ENCODE measurements around the gene CD47. TPM values are rescaled to one million over a fixed set of nuclear protein-coding genes. Genes with fewer than 3 reads are reported as not detected.

Gene CD47
- total RNA-seq, 1 experiment from 2014 or later: 15.5 TPM

DNA sequence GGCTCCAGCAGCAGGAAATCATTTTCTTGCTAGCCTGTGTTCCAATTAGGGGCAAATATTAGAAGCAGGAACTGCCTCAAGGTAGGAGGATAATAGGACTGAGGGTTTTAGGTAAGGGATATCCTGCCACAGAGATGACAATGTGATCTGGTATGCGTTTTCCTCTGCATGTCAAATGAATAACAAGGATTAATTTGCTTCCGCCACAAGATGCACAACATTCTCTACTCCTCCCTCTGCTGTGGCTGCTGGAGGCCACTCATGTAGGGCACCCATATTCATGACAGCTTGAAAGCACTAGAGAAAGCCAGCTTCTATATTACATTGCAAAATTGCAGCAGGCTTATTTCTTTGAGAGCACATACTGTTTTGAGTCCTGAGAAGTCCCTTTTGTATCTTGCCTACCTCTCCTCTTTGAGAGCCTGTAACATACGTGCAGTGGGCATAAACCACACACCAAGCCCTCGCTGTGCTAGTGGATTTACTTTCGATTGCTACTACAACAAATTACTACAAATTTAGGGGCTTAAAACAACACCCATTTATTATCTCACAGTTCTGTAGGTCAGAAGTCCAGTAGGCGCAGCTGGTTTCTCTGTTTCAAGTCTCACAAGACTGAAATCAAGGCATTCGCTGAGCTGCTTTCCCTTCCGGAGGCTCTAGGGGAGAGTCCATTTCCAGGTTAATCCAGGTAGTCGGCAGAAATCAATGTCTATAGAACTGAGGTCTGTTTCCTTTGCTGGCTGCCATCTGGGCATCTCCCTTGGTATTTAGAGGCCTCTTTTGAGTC lies 5.9 kb upstream of the CD47 start:
- no peaks in the 10 kb centered on the region for H3K9me3 Mint-ChIP-seq (ENCODE audit: unreplicated experiment)
- TF ChIP-seq, protein P1, sequence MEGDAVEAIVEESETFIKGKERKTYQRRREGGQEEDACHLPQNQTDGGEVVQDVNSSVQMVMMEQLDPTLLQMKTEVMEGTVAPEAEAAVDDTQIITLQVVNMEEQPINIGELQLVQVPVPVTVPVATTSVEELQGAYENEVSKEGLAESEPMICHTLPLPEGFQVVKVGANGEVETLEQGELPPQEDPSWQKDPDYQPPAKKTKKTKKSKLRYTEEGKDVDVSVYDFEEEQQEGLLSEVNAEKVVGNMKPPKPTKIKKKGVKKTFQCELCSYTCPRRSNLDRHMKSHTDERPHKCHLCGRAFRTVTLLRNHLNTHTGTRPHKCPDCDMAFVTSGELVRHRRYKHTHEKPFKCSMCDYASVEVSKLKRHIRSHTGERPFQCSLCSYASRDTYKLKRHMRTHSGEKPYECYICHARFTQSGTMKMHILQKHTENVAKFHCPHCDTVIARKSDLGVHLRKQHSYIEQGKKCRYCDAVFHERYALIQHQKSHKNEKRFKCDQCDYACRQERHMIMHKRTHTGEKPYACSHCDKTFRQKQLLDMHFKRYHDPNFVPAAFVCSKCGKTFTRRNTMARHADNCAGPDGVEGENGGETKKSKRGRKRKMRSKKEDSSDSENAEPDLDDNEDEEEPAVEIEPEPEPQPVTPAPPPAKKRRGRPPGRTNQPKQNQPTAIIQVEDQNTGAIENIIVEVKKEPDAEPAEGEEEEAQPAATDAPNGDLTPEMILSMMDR (IDR thresholded peaks at IDR 0.05; ENCODE audit: insufficient read depth in 1 of 2, low read depth in 1 of 2, low read length in 1 of 2, severe bottlenecking in 1 of 2, unreplicated experiment in 1 of 2): no peak
- no peaks in the 10 kb centered on the region for H3K4me1 Mint-ChIP-seq (ENCODE audit: low read depth, unreplicated experiment)
- ChIA-PET POLR2A (no interaction called here), CTCF (no interaction called here)
- H3K36me3 ChIP-seq (ENCODE audit: control insufficient read depth, insufficient read depth, low read length): no peaks in the 10 kb centered on the region
- no peak overlapping the region for H3K27ac Mint-ChIP-seq (ENCODE audit: unreplicated experiment)
- no TSS peak for BruUV-seq (replicated peaks)
- no peaks in the 10 kb centered on the region for H3K4me1 ChIP-seq
- no peaks in the 10 kb centered on the region for H3K27me3 ChIP-seq (replicated peaks; ENCODE audit: control insufficient read depth, insufficient read depth, low read length)
- no peak overlapping the region for H3K4me3 ChIP-seq (ENCODE audit: low read depth, low read length)
- DNase-seq: no peak
- no peaks in the 10 kb centered on the region for H3K9me3 ChIP-seq
- intact Hi-C loops (cut with micrococcal nuclease; ENCODE audit: unreplicated experiment): no loop called here
- H3K27me3 Mint-ChIP-seq (ENCODE audit: insufficient read depth, unreplicated experiment): peaks cover under 1% of the 10 kb centered on the region
- H3K36me3 Mint-ChIP-seq (ENCODE audit: insufficient read depth, unreplicated experiment): peaks cover 2% of the 10 kb centered on the region
- no peak overlapping the region for H3K4me3 Mint-ChIP-seq (ENCODE audit: unreplicated experiment)

GRCh38 chr3:108093616-108094015 lies 2.8 kb upstream of the CD47 start:
- TF ChIP-seq, protein P1 (IDR thresholded peaks at IDR 0.05; ENCODE audit: insufficient read depth in 1 of 2, low read depth in 1 of 2, low read length in 1 of 2, severe bottlenecking in 1 of 2, unreplicated experiment in 1 of 2): no peak
- H3K4me3 ChIP-seq (ENCODE audit: low read depth, low read length): no peak overlapping the region

GRCh38 chr3:108093021-108093420 lies 2.2 kb upstream of the CD47 start:
- Histone ChIP-seq H3K36me3 (ENCODE audit: control insufficient read depth, insufficient read depth, low read length) (no peaks in the 10 kb centered on the region), H3K27me3 (replicated peaks; ENCODE audit: control insufficient read depth, insufficient read depth, low read length) (no peaks in the 10 kb centered on the region), H3K9me3 (peaks cover 5% of the 10 kb centered on the region; the same call in 1 of the 2 replicates), H3K4me1 (0 out of 2 replicates have a peak, but pooled peaks cover 3% of the 10 kb centered on the region), H3K4me3 (ENCODE audit: low read depth, low read length) (no peak overlapping the region)
- Mint-ChIP-seq H3K27me3 (ENCODE audit: insufficient read depth, unreplicated experiment) (peaks cover 3% of the 10 kb centered on the region), H3K27ac (ENCODE audit: unreplicated experiment) (no peak overlapping the region), H3K36me3 (ENCODE audit: insufficient read depth, unreplicated experiment) (peaks cover 5% of the 10 kb centered on the region), H3K4me1 (ENCODE audit: low read depth, unreplicated experiment) (no peaks in the 10 kb centered on the region), H3K4me3 (ENCODE audit: unreplicated experiment) (no peak overlapping the region), H3K9me3 (ENCODE audit: unreplicated experiment) (no peaks in the 10 kb centered on the region)
- CTCF ChIA-PET: interaction anchor here (0.5 kb wide), 1 partner anchor 822 kb away, joined by 6 read pairs; no protein-coding TSS in a partner anchor
- DNase-seq: no peak
- intact Hi-C loops (cut with micrococcal nuclease; ENCODE audit: unreplicated experiment): no loop called here
- TF ChIP-seq, protein P1 (IDR thresholded peaks at IDR 0.05; ENCODE audit: insufficient read depth in 1 of 2, low read depth in 1 of 2, low read length in 1 of 2, severe bottlenecking in 1 of 2, unreplicated experiment in 1 of 2): no peak
- POLR2A ChIA-PET: no interaction called here
- no TSS peak for BruUV-seq (replicated peaks)

More at GRCh38 chr3:108093616-108094015, 2.8 kb upstream of the CD47 start:
- Mint-ChIP-seq H3K9me3 (ENCODE audit: unreplicated experiment) (no peaks in the 10 kb centered on the region), H3K36me3 (ENCODE audit: insufficient read depth, unreplicated experiment) (peaks cover 5% of the 10 kb centered on the region), H3K4me1 (ENCODE audit: low read depth, unreplicated experiment) (no peaks in the 10 kb centered on the region), H3K27me3 (ENCODE audit: insufficient read depth, unreplicated experiment) (peaks cover 3% of the 10 kb centered on the region), H3K27ac (ENCODE audit: unreplicated experiment) (no peak overlapping the region), H3K4me3 (ENCODE audit: unreplicated experiment) (no peak overlapping the region)
- Histone ChIP-seq H3K27me3 (replicated peaks; ENCODE audit: control insufficient read depth, insufficient read depth, low read length) (no peaks in the 10 kb centered on the region), H3K4me1 (0 out of 2 replicates have a peak, but pooled peaks cover 3% of the 10 kb centered on the region), H3K9me3 (peaks cover 5% of the 10 kb centered on the region; the same call in 1 of the 2 replicates), H3K36me3 (ENCODE audit: control insufficient read depth, insufficient read depth, low read length) (no peaks in the 10 kb centered on the region)
- intact Hi-C loops (cut with micrococcal nuclease; ENCODE audit: unreplicated experiment): no loop called here
- ChIA-PET CTCF (no interaction called here), POLR2A (no interaction called here)
- no peak for DNase-seq
- no TSS peak for BruUV-seq (replicated peaks)

Measured in Caco-2 (cell line).